Parathyroid adenoma (tissue), 2 donors: ENCODE results near the gene TASP1.

Experiments used
- H2AFZ ChIP-seq: fragments of 300-600 bp; sonication (generic); one replicate; pipeline ENCODE4 v1.7.0; 2017; ENCODE audit warnings: antibody characterized with exemption, mild to moderate bottlenecking
- H3K27ac ChIP-seq: fragments of 300-600 bp; sonication (generic); one replicate; pipeline ENCODE4 v1.7.0; 2017
- H3K27me3 ChIP-seq: fragments of 300-600 bp; sonication (generic); one replicate; pipeline ENCODE4 v1.7.0; 2017; ENCODE audit warnings: low read length; ENCODE audit not compliant: control insufficient read depth, insufficient read depth
- H3K36me3 ChIP-seq: fragments of 300-600 bp; sonication (generic); one replicate; pipeline ENCODE4 v1.7.0; 2017; ENCODE audit warnings: low read length; ENCODE audit not compliant: control insufficient read depth, insufficient read depth
- H3K4me1 ChIP-seq: fragments of 300-600 bp; sonication (generic); one replicate; pipeline ENCODE4 v1.7.0; 2017; ENCODE audit warnings: control low read depth
- H3K4me2 ChIP-seq: fragments of 300-600 bp; sonication (generic); one replicate; pipeline ENCODE4 v1.7.0; 2017; ENCODE audit warnings: low read length
- H3K4me3 ChIP-seq: fragments of 300-600 bp; sonication (generic); one replicate; pipeline ENCODE4 v1.7.0; 2017; ENCODE audit warnings: low read depth, low read length
- H3K79me2 ChIP-seq: fragments of 300-600 bp; sonication (generic); one replicate; pipeline ENCODE4 v1.7.0; 2017; ENCODE audit warnings: control low read depth
- H3K9ac ChIP-seq: fragments of 300-600 bp; sonication (generic); one replicate; pipeline ENCODE4 v1.7.0; 2017; ENCODE audit warnings: mild to moderate bottlenecking
- H3K9me3 ChIP-seq: fragments of 300-600 bp; sonication (generic); one replicate; pipeline ENCODE4 v1.7.0; 2017; ENCODE audit warnings: low read length; ENCODE audit not compliant: control insufficient read depth
- TF ChIP-seq, protein P1 (sequence below): fragments of 300-600 bp; sonication (generic); IDR thresholded peaks from one replicate; pipeline ENCODE4 v1.7.0; 2017; ENCODE audit warnings: antibody characterized with exemption, mild to moderate bottlenecking
- donor health status: primary hyperparathyroidism.

TASP1 gene

GRCh38 chr20:13587370-13587769, 51.4 kb downstream of the TASP1 start:
- TF ChIP-seq, protein P1, sequence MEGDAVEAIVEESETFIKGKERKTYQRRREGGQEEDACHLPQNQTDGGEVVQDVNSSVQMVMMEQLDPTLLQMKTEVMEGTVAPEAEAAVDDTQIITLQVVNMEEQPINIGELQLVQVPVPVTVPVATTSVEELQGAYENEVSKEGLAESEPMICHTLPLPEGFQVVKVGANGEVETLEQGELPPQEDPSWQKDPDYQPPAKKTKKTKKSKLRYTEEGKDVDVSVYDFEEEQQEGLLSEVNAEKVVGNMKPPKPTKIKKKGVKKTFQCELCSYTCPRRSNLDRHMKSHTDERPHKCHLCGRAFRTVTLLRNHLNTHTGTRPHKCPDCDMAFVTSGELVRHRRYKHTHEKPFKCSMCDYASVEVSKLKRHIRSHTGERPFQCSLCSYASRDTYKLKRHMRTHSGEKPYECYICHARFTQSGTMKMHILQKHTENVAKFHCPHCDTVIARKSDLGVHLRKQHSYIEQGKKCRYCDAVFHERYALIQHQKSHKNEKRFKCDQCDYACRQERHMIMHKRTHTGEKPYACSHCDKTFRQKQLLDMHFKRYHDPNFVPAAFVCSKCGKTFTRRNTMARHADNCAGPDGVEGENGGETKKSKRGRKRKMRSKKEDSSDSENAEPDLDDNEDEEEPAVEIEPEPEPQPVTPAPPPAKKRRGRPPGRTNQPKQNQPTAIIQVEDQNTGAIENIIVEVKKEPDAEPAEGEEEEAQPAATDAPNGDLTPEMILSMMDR = no peak
- H3K4me2 ChIP-seq = no peak overlapping the region
- no peaks in the 10 kb centered on the region for H3K27me3 ChIP-seq
- no peaks in the 10 kb centered on the region for H3K9me3 ChIP-seq
- no peak overlapping the region for H3K4me3 ChIP-seq
- no peaks in the 10 kb centered on the region for H3K79me2 ChIP-seq
- H3K9ac ChIP-seq = no peak overlapping the region
- H3K27ac ChIP-seq = no peak overlapping the region
- H3K36me3 ChIP-seq = no peaks in the 10 kb centered on the region
- no peak overlapping the region for H2AFZ ChIP-seq
- no peaks in the 10 kb centered on the region for H3K4me1 ChIP-seq

DNA sequence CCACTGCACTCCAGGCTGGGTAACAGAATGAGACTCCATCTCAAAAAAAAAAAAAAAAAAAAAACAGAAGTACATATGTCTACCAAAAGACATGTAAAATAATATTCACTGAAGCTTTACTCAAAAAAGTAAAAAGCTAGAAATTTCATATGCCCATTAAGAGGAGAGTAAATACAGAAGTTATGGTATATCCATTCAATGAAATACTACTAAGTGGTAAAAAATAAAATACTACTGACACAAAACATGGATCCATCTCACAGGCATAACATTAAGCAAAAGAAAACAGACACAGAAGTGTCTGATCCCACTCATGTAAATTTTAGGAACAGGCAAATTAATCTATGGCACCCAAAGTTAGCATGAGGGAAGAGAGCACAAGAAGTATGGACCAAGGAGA, 52.6 kb downstream of the TASP1 start:
- Histone ChIP-seq H3K27me3 (no peaks in the 10 kb centered on the region), H3K9ac (no peak overlapping the region), H3K79me2 (no peaks in the 10 kb centered on the region), H3K27ac (no peak overlapping the region), H3K4me3 (no peak overlapping the region), H3K4me1 (no peaks in the 10 kb centered on the region), H3K4me2 (no peak overlapping the region), H3K36me3 (no peaks in the 10 kb centered on the region), H2AFZ (no peak overlapping the region), H3K9me3 (no peaks in the 10 kb centered on the region)
- TF ChIP-seq, protein P1 = no peak

GRCh38 chr20:13581451-13581850, 57.3 kb downstream of the TASP1 start:
- no peak overlapping the region for H3K4me3 ChIP-seq
- no peak overlapping the region for H3K27ac ChIP-seq
- no peak overlapping the region for H3K9ac ChIP-seq
- H2AFZ ChIP-seq = no peak overlapping the region
- H3K79me2 ChIP-seq = no peaks in the 10 kb centered on the region
- TF ChIP-seq, protein P1 = no peak
- H3K9me3 ChIP-seq = no peaks in the 10 kb centered on the region
- no peaks in the 10 kb centered on the region for H3K27me3 ChIP-seq
- H3K36me3 ChIP-seq = no peaks in the 10 kb centered on the region
- H3K4me2 ChIP-seq = no peak overlapping the region
- no peaks in the 10 kb centered on the region for H3K4me1 ChIP-seq

GRCh38 chr20:13580707-13581106, 58.0 kb downstream of the TASP1 start:
- Histone ChIP-seq H3K4me1 (no peaks in the 10 kb centered on the region), H3K27ac (no peak overlapping the region), H3K36me3 (no peaks in the 10 kb centered on the region), H2AFZ (no peak overlapping the region), H3K9me3 (no peaks in the 10 kb centered on the region), H3K27me3 (no peaks in the 10 kb centered on the region), H3K9ac (no peak overlapping the region), H3K79me2 (no peaks in the 10 kb centered on the region), H3K4me2 (no peak overlapping the region), H3K4me3 (no peak overlapping the region)
- TF ChIP-seq, protein P1 = no peak

- Histone ChIP-seq H3K27me3 (no peaks in the 10 kb centered on the region), H3K4me3 (no peak overlapping the region), H3K27ac (no peak overlapping the region), H3K9me3 (no peaks in the 10 kb centered on the region), H3K79me2 (no peaks in the 10 kb centered on the region), H2AFZ (no peak overlapping the region), H3K4me1 (no peaks in the 10 kb centered on the region), H3K4me2 (no peak overlapping the region), H3K9ac (no peak overlapping the region), H3K36me3 (no peaks in the 10 kb centered on the region)
- TF ChIP-seq, protein P1 = no peak
Measured at GRCh38 chr20:13574071-13574470, 64.7 kb downstream of the TASP1 start.
